ENCODE measurements around the gene SPAG16.

SPAG16 gene

GRCh38 chr2:213284105-213285090, at the start of gene SPAG16:
SPAG16 (plus strand) TSS chr2:213284464.
- peak within 1 kb of the TSS; percentile 42 for H3K4me3 ChIP-seq (ENCODE audit: low read depth, low read length)
- DNase-seq (ENCODE audit: low read depth), result peak; percentile 45
- TF ChIP-seq, protein P1, sequence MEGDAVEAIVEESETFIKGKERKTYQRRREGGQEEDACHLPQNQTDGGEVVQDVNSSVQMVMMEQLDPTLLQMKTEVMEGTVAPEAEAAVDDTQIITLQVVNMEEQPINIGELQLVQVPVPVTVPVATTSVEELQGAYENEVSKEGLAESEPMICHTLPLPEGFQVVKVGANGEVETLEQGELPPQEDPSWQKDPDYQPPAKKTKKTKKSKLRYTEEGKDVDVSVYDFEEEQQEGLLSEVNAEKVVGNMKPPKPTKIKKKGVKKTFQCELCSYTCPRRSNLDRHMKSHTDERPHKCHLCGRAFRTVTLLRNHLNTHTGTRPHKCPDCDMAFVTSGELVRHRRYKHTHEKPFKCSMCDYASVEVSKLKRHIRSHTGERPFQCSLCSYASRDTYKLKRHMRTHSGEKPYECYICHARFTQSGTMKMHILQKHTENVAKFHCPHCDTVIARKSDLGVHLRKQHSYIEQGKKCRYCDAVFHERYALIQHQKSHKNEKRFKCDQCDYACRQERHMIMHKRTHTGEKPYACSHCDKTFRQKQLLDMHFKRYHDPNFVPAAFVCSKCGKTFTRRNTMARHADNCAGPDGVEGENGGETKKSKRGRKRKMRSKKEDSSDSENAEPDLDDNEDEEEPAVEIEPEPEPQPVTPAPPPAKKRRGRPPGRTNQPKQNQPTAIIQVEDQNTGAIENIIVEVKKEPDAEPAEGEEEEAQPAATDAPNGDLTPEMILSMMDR (IDR thresholded peaks at IDR 0.05; ENCODE audit: control insufficient read depth, extremely low read depth, insufficient read depth), result no peak

GRCh38 chr2:213234641-213235040, 49.6 kb upstream of the SPAG16 start:
- TF ChIP-seq, protein P1 (IDR thresholded peaks at IDR 0.05; ENCODE audit: control insufficient read depth, extremely low read depth, insufficient read depth), result no peak
- no peak overlapping the region for H3K4me3 ChIP-seq (ENCODE audit: low read depth, low read length)
- no peak for DNase-seq (ENCODE audit: low read depth)

GRCh38 chr2:213235741-213236140, 48.5 kb upstream of the SPAG16 start:
- no peak for DNase-seq (ENCODE audit: low read depth)
- TF ChIP-seq, protein P1 (IDR thresholded peaks at IDR 0.05; ENCODE audit: control insufficient read depth, extremely low read depth, insufficient read depth), result no peak
- no peak overlapping the region for H3K4me3 ChIP-seq (ENCODE audit: low read depth, low read length)

DNA sequence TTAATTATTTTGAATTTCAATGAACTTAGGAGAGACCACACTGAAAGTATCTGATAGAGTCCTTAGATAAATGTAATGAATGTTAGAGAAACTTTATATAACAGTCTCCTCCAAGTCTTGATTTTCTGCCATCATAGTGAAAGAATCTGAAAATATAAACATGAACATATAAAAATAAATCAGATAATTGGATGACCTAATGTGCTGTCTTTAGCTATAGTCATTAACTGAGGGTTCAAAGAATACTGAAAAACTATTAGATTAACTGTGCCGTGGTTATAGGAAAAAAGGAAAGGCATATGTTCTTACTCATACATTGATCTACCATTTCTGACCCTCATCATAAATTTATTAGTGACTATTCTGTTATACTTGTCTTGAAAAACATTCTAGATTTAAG, 47.0 kb upstream of the SPAG16 start:
- TF ChIP-seq, protein P1 (IDR thresholded peaks at IDR 0.05; ENCODE audit: control insufficient read depth, extremely low read depth, insufficient read depth), result no peak
- H3K4me3 ChIP-seq (ENCODE audit: low read depth, low read length), result no peak overlapping the region
- DNase-seq (ENCODE audit: low read depth), result no peak

GRCh38 chr2:213237787-213238186, 46.5 kb upstream of the SPAG16 start:
- DNase-seq (ENCODE audit: low read depth), result no peak
- H3K4me3 ChIP-seq (ENCODE audit: low read depth, low read length), result no peak overlapping the region
- TF ChIP-seq, protein P1 (IDR thresholded peaks at IDR 0.05; ENCODE audit: control insufficient read depth, extremely low read depth, insufficient read depth), result no peak

- DNase-seq (ENCODE audit: low read depth), result no peak
- no peak overlapping the region for H3K4me3 ChIP-seq (ENCODE audit: low read depth, low read length)
These were observed 45.3 kb upstream of the SPAG16 start for GRCh38 chr2:213238753-213239495.

More at GRCh38 chr2:213238753-213239495, 45.3 kb upstream of the SPAG16 start:
- TF ChIP-seq, protein P1 (IDR thresholded peaks at IDR 0.05; ENCODE audit: control insufficient read depth, extremely low read depth, insufficient read depth), result no peak

Data from LNCaP clone FGC (cell line).